HG02759 (cell line): ENCODE data around the gene RALBP1.

Experiments
- ATAC-seq: cut with Tn5 transposase; IDR thresholded peaks from one replicate; pipeline ENCODE4 v1.9.1; 2021; ENCODE audit warnings: mild to moderate bottlenecking, moderate library complexity; ENCODE audit not compliant: unreplicated experiment

Gene RALBP1

GRCh38 chr18:9507565-9508088 lies 32.3 kb downstream of the RALBP1 start:
- ATAC-seq: no peak

- ATAC-seq: no peak
Measured at GRCh38 chr18:9508446-9509025, 33.2 kb downstream of the RALBP1 start.

GRCh38 chr18:9513971-9514512 lies 38.7 kb downstream of the RALBP1 start:
- no peak for ATAC-seq

GRCh38 chr18:9516437-9517064 lies 41.2 kb downstream of the RALBP1 start:
- peak; percentile 40 for ATAC-seq

GRCh38 chr18:9517869-9518268 lies 42.6 kb downstream of the RALBP1 start:
- ATAC-seq: no peak

GRCh38 chr18:9519399-9519798 lies 44.1 kb downstream of the RALBP1 start:
- no peak for ATAC-seq

- no peak for ATAC-seq
Measured at GRCh38 chr18:9520666-9521065, 45.4 kb downstream of the RALBP1 start.

- ATAC-seq: no peak
Measured at GRCh38 chr18:9521770-9522169, 46.5 kb downstream of the RALBP1 start.

GRCh38 chr18:9522952-9523351 lies 47.6 kb downstream of the RALBP1 start:
- ATAC-seq: no peak

GRCh38 chr18:9526458-9526857 lies 51.1 kb downstream of the RALBP1 start:
- no peak for ATAC-seq

GRCh38 chr18:9530226-9531009 lies 55.1 kb downstream of the RALBP1 start:
- no peak for ATAC-seq

- ATAC-seq: no peak
Measured at GRCh38 chr18:9531791-9532410, 56.6 kb downstream of the RALBP1 start.

GRCh38 chr18:9534844-9535243 lies 59.5 kb downstream of the RALBP1 start:
- no peak for ATAC-seq

- no peak for ATAC-seq
Measured at GRCh38 chr18:9535430-9535991, 60.2 kb downstream of the RALBP1 start.

- ATAC-seq: no peak
Measured at GRCh38 chr18:9536354-9537152, 61.2 kb downstream of the RALBP1 start.

- no peak for ATAC-seq
Measured at GRCh38 chr18:9537677-9538076, 62.4 kb downstream of the RALBP1 start.

GRCh38 chr18:9539283-9539682 lies 64.0 kb downstream of the RALBP1 start:
- no peak for ATAC-seq

- ATAC-seq: no peak
Measured at GRCh38 chr18:9539938-9540337, 64.6 kb downstream of the RALBP1 start.

- ATAC-seq: no peak
Measured at GRCh38 chr18:9542924-9543323, 67.6 kb downstream of the RALBP1 start.

- ATAC-seq: no peak
Measured at GRCh38 chr18:9545029-9545428, 69.7 kb downstream of the RALBP1 start.
